Eye (tissue), 1 donor: ENCODE data around the gene PIP4K2A.

Experiments
- DNase-seq: peaks from one replicate; pipeline ENCODE4 v3.0.0-alpha.2; 2015

PIP4K2A gene

GRCh38 chr10:22617516-22617915, 96.9 kb downstream of the PIP4K2A start:
- no peak for DNase-seq

- DNase-seq: no peak
These were observed 97.3 kb downstream of the PIP4K2A start for GRCh38 chr10:22617051-22617450.

DNA sequence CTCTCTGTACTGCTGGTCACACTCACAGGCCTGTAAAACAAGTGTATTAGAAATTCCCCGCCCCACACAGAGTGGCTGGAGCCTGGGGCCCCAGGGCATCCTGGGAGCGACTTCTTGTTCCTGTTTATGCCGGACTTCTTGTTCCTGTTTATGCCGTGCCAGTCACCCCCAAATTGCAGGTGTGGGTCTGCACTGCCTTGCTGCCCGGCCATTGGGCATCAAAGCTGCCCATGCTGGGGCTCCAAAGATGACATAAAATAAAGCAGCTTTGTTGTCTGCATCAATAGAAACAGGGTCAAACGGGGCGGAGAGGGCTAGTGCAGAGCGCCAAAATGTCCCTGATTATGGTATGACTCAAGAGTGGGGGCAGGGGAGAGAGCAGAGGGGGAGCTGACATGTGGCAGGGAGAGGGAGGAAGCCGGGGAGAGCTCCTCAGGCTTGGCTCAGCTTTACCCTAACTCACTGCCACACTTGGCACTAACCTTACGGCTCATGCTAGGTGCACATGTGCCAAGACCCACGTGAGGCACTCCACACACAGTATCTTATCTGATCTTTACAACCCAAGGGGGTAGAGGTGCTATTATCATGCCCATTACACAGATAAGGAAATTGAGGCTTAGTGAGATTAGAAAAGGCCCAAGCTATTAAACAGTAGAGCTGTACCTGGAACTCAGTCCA, 98.4 kb downstream of the PIP4K2A start:
- DNase-seq: no peak

- no peak for DNase-seq
These were observed 99.3 kb downstream of the PIP4K2A start for GRCh38 chr10:22615101-22615500.

- no peak for DNase-seq
These were observed 101.4 kb downstream of the PIP4K2A start for GRCh38 chr10:22613011-22613410.

- DNase-seq: no peak
These were observed 102.1 kb downstream of the PIP4K2A start for GRCh38 chr10:22612318-22612717.

DNA sequence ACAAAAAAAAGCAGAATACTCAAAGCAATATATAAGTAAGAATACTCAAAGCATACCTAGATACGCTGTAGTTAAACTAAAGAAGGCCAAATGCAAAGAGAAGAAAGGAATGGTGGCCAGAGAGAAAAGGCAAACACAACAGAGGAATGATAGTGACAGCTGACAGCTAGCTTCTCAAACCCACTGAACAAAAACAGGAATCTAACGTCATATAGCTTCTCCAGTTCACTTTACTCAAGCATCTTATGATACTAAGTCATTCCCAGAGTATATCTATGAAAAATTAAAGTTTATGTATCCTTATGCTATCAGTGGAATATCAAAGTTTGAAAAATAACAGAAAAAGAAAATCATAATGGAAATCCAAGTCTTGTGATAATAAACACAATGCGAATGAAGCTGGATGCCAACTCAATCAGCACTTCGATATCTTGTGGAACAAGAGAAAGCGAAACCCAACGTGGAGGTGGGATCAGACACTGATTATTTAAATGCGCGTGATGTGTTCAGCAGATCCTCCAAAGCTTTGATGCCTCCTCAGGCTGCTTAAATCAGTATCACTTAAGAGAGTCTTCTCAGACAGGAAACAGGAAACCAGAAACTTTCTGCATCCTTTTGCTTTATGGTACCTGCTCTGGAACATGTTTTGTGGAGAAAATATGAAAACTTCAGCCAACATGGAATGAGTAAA, 102.8 kb downstream of the PIP4K2A start:
- no peak for DNase-seq

DNA sequence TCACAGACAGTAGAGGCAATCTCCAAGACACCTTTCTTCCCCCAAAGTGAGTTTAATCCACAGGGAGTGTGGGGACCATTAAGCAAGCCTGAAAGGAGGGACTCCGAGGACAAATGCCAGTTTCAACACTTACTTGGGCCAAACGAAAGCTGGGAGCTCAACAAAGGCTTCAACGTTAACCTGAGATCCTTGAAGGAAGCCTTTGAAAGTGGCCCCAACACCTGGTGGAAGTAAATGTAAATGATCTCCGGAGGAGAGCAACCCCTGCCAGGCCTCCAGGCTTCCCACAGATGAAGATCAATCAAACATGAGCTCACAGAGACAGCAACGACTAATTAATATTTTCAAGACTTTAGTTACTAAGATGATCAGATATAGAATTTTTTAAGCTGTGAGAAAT, 103.8 kb downstream of the PIP4K2A start:
- no peak for DNase-seq

GRCh38 chr10:22609719-22610465, 104.5 kb downstream of the PIP4K2A start:
- DNase-seq: no peak

DNA sequence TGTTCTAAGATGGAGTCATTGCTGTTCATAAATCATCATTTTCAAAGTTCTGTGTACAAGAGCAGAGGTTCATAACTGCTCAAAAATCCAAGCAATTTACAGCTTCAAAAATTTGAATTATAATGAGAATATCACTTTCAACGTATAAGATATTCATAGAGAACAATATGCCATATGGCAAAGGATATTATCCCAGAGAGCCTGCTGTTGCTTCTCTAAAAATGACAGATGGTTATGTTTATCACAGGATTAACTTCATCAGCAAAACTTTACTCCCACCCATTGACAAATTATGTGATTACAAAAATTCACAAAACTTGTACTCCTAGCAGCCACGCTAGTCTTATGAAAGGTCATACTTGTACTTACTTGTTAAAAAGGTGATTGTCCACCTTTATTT, 105.1 kb downstream of the PIP4K2A start:
- no peak for DNase-seq

DNA sequence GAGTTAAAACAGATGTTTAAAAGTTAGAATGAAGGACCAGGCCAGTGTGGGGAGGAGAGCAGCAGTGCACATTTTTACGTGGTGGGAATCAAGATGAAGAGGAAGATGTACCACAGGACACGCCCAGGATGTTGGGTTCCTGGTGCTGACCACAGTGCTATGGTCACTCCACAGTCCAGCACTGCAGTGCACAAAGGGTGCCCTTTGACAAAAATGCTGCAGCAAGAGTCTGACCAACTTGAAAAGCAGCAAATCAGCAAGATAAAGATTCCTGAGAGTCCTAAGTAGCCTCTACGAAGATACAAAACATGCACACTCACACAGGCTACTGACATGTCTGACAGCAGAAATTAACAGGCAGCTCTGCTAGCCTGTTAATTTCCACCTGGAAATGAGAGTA, 107.1 kb downstream of the PIP4K2A start:
- no peak for DNase-seq

DNA sequence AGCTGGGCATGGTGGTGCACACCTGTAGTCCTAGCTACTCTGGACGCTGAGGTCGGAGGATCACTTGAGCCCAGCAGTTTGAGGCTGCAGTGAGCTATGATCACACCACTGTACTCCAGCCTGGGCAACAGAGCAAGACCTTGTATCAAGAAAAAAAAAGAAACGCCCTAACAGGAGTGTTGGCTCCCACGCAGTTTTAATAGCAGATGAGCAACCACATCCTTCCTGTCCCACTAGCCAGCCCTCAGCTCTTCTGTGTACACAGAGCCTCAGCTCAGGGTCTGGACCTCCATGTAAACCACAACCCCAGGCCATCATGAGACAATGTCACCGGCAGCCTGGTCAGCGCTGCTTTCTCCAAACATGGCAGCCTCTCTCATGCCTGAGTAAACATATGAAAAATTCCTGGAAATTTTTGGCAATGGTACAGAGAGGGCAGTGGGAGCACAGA, 108.2 kb downstream of the PIP4K2A start:
- no peak for DNase-seq

DNA sequence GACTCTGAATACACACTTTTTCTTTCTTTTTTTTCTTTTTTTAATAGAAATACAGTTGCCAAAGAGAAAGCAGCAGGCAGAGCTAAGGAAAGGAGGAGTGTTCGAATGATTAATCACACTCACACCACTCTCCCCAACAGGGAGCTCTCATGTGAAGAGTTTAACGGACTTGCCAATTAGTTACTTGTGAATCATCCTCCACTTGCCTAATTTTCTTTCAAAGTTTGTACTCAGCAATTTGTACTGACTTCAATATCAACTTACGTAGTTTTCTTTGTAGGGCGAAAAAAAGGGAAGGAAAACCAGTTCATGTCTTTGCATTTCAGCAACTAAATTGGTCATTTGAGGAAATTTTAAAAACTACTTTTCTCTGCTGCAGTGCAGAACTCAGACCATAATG, 109.2 kb downstream of the PIP4K2A start:
- DNase-seq: no peak

- no peak for DNase-seq
These were observed 109.8 kb downstream of the PIP4K2A start for GRCh38 chr10:22604344-22605126.

GRCh38 chr10:22603581-22603980, 110.8 kb downstream of the PIP4K2A start:
- no peak for DNase-seq

DNA sequence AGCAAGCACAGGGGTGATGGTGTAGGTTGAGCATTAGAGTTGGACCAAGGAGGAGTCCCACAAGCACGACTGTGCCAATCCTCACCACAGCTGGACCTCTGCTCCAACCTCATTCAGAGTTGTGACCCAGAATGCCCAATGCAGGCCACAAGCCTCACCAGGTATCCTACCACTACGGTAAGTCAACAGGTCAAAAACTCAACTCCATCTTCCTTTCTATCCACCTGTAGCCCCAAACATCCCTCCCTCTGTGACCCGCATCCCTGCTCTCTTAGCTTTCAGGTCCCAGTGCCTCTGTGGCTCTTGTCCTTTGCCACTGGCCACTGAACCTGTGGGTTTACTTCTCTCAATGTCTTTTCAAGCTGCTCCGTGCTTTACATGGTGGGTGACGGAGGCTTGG, 112.8 kb downstream of the PIP4K2A start:
- DNase-seq: no peak

DNA sequence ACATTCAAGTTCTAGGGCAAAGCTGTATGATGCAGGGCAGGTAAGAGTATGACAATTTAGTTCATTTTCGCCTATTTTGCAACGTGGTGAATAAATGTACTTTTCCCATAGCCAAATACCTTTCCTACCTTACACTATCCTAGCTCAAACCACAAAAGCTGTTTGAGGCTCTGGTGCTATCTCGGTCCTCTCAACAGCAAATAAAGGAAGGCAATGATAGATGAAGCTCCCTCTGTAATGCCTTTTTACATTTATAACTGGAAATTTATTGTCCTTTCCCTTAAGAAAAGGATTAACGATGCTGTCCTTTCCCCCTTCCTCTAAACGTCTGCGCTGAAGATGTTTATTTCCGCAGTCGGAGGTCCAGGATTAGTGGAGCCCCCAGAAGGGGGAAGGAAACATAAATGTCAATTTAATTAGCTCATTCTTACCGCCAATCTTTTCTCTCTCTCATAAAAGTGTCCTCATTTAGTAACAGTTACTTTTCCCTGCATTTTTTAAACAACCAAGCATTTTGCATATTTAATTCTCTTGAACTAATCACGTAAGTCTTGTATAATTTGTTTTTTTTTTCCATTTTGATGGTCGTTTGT, 114.6 kb downstream of the PIP4K2A start:
- DNase-seq: no peak

DNA sequence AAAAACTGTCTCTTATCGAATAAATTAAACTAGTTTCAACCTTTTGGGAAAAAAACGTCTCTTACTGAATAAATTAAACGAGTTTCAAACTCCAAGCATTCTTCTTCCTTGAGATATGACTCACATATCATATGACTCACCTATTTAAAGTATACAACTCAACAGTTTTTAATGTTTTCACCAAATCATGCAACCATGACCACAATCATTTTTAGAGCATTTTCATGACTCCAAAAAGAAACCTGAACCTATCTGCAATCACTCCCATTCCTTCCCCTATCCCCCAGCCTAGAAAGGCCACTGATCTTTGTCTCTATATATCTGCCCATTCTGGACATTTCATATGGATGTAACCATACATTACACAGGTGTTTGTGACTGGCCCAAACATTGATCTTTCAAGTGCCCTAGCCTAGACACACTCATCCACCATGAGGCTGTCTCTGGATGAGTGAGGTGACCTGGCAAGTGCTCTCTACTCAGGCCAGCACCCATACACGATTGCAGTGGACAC, 115.3 kb downstream of the PIP4K2A start:
- no peak for DNase-seq

- DNase-seq: no peak
These were observed 115.9 kb downstream of the PIP4K2A start for GRCh38 chr10:22598478-22598877.

DNA sequence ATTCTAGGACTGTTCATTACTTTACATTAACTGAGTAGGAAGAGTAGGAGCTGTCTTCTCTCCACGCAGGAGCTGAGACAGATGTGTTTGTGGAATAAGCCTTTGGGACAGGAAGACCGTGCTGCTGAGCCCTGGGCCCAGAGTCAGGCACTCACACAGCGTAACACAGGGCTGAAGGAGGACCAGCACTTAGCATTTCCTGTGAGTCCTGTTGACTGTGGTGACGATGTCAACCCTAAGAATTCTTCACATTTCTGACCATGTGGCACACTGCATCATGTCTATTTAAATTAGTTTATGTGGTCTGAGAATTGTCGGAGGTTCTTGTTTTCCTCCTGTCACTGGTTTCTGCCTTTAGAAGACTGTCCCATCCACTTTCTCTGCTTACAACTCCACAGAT, 117.2 kb downstream of the PIP4K2A start:
- no peak for DNase-seq

DNA sequence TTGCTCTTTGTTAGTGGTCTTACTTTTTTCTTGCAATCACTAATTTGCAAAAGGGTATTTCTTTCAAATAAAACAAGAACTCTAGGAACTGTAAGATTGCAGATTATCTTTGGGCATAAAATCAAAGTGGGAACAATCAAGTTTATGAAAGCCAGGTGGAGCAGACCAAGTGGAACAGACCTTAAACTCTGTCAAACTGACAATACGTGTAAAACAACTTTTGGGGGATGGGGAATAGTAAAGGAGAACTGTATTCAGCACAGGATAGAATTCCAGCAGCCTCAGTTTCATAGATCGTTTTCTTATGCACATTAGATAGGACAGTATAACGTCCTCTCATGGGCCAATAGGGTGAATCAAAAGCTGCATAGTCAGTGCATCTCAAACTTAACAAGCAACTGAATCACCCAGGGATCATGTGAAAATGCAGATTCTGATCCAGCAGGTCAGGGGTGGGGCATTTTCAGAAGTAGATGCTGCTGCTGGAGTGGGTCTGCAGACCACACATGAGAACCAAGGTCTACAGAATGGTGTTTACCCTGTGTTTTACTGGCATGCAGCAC, 120.7 kb downstream of the PIP4K2A start:
- no peak for DNase-seq

- no peak for DNase-seq
These were observed 121.4 kb downstream of the PIP4K2A start for GRCh38 chr10:22593026-22593425.
